C4-2B (cell line): ENCODE results near the gene CBARP.

Experiments
- ZFX ChIP-seq: fragments of 450-650 bp; IDR thresholded peaks from 2 replicates; pipeline ENCODE4 v1.6.1; 2017
- TF ChIP-seq, protein P1 (sequence below): fragments of 450-650 bp; conservative IDR thresholded peaks from 2 replicates; pipeline ENCODE4 v1.5.1; 2017; ENCODE audit warnings: mild to moderate bottlenecking

GRCh38 chr19:1245494-1246264 lies 7.9 kb upstream of the CBARP start:
- TF ChIP-seq ZFX: no peak
- TF ChIP-seq, protein P1, sequence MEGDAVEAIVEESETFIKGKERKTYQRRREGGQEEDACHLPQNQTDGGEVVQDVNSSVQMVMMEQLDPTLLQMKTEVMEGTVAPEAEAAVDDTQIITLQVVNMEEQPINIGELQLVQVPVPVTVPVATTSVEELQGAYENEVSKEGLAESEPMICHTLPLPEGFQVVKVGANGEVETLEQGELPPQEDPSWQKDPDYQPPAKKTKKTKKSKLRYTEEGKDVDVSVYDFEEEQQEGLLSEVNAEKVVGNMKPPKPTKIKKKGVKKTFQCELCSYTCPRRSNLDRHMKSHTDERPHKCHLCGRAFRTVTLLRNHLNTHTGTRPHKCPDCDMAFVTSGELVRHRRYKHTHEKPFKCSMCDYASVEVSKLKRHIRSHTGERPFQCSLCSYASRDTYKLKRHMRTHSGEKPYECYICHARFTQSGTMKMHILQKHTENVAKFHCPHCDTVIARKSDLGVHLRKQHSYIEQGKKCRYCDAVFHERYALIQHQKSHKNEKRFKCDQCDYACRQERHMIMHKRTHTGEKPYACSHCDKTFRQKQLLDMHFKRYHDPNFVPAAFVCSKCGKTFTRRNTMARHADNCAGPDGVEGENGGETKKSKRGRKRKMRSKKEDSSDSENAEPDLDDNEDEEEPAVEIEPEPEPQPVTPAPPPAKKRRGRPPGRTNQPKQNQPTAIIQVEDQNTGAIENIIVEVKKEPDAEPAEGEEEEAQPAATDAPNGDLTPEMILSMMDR: no peak
